Activated CD8-positive, alpha-beta T cell treated with anti-CD3 and anti-CD28 coated beads for 36 hours (primary cell): Measurements from ENCODE around the gene RASEF. TPM values are rescaled to one million over a fixed set of nuclear protein-coding genes. Genes with fewer than 3 reads are reported as not detected.

Experiments used
- ATAC-seq: fragments of 200-7000 bp; cut with Tn5 transposase; one replicate; pipeline ENCODE4 v1.10.0; 2021; ENCODE audit warnings: mild to moderate bottlenecking, moderate library complexity
- CTCF ChIA-PET: fragments of 350-600 bp; sonication (Branson Sonifier 250); formaldehyde crosslinking; loops from one replicate; lab custom pipeline; 2021; ENCODE audit warnings: antibody characterized with exemption; lab: Charles Lee
- POLR2A ChIA-PET: fragments of 350-600 bp; sonication (Branson Sonifier 250); formaldehyde crosslinking; loops from one replicate; lab custom pipeline; 2021; ENCODE audit warnings: antibody characterized with exemption; lab: Charles Lee
- DNase-seq: peaks from one replicate; pipeline ENCODE4 v3.0.0-alpha.2; 2020
- H3K27ac Mint-ChIP-seq: one replicate; pipeline ENCODE4 v1.8.0; 2021; ENCODE audit warnings: mild to moderate bottlenecking, mixed read lengths
- H3K27me3 Mint-ChIP-seq: one replicate; pipeline ENCODE4 v1.8.0; 2021; ENCODE audit warnings: mixed read lengths
- H3K36me3 Mint-ChIP-seq: one replicate; pipeline ENCODE4 v1.8.0; 2021; ENCODE audit warnings: low read depth, mixed read lengths
- H3K4me1 Mint-ChIP-seq: one replicate; pipeline ENCODE4 v1.8.0; 2021; ENCODE audit warnings: low read depth, mixed read lengths
- H3K4me3 Mint-ChIP-seq: one replicate; pipeline ENCODE4 v1.8.0; 2021; ENCODE audit warnings: mild to moderate bottlenecking, moderate library complexity, mixed read lengths
- H3K9me3 Mint-ChIP-seq: one replicate; pipeline ENCODE4 v1.8.0; 2021; ENCODE audit warnings: mixed read lengths
- CTCF ChIP-seq: fragments of 200-600 bp; IDR thresholded peaks from one replicate; pipeline ENCODE4 v1.8.0; 2022; ENCODE audit warnings: antibody characterized with exemption, mild to moderate bottlenecking
- intact Hi-C: fragments of 100-400 bp; cut with micrococcal nuclease; formaldehyde crosslinking; loops from one replicate; pipeline ENCODE4 v1.10.0; 2022
- total RNA-seq, 2 experiments: library from RNA; stranded (reverse); gene quantifications; one replicate each; pipeline ENCODE4 v1.2.3, GENCODE V29; 2021

RASEF gene
- total RNA-seq, 2 experiments from 2014 or later = not detected

DNA sequence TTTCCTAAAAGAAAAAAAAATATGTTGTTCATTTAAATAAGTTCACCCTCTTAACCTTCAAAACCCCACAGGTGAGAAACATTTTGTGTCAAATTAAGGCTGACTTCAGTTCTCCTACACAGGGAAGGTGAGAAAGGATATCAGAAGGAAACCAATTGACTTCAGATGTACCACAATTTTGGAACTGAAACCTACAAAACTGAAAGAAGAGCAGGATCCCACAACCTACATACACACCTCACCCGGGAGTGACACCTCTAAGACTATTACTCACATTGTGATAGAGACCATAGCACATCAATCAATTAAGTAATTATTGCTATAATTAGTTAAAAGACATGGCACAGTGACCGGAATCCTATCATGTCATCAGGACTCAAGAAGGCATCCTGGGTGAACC, 47.0 kb downstream of the RASEF start:
- POLR2A ChIA-PET = no interaction called here

DNA sequence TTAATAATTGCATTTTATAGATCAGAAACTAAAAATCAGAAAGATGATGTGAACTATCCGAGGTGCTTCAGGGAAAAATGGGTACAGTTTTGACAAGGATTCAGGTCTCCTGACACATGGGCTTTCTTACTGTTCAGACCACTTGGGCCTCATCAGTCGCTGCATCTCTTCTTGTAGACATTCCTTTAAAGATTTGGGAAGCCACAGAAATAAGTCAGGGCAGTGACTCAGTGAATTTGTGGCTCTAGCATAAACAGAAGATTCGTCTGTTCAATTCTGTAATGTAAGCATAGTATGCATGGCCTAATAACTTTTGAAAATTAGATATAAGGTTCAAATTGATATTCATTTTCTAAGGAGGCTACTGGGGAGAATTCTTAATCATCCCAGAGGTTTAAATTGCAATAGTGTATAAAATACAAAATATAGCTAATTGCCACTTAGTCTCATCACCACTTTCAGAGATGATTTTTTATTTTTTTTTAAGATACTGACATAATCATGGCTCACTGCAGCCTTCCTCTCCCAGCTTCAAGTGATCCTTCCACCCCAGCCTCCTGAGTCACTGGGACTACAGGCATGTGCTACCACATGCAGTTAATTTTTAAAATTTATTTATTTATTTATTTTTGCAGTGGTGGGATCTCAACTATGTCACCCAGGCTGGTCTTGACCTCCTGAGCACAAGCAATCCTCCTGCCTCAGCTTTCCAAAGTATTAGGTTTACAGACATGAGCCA, 48.9 kb downstream of the RASEF start:
- H3K9me3 Mint-ChIP-seq = peaks cover 2% of the 10 kb centered on the region
- ATAC-seq (no peak), DNase-seq (no peak)
- intact Hi-C loops = no loop called here
- peaks cover 6% of the 10 kb centered on the region for H3K4me1 Mint-ChIP-seq
- POLR2A ChIA-PET = no interaction called here
- H3K4me3 Mint-ChIP-seq = no peak overlapping the region
- no peak for TF ChIP-seq CTCF
- H3K27ac Mint-ChIP-seq = no peak overlapping the region
- CTCF ChIA-PET = no interaction called here
- no peaks in the 10 kb centered on the region for H3K36me3 Mint-ChIP-seq
- peaks cover 5% of the 10 kb centered on the region for H3K27me3 Mint-ChIP-seq

More for the DNA sequence above, 47.0 kb downstream of the RASEF start:
- peaks cover 5% of the 10 kb centered on the region for H3K27me3 Mint-ChIP-seq
- intact Hi-C loops = no loop called here
- CTCF ChIA-PET = no interaction called here
- no peak for TF ChIP-seq CTCF
- H3K9me3 Mint-ChIP-seq = peaks cover 2% of the 10 kb centered on the region
- H3K4me3 Mint-ChIP-seq = no peak overlapping the region
- no peaks in the 10 kb centered on the region for H3K36me3 Mint-ChIP-seq
- DNase-seq = no peak
- no peak for ATAC-seq
- peaks cover 6% of the 10 kb centered on the region for H3K4me1 Mint-ChIP-seq
- H3K27ac Mint-ChIP-seq = no peak overlapping the region

DNA sequence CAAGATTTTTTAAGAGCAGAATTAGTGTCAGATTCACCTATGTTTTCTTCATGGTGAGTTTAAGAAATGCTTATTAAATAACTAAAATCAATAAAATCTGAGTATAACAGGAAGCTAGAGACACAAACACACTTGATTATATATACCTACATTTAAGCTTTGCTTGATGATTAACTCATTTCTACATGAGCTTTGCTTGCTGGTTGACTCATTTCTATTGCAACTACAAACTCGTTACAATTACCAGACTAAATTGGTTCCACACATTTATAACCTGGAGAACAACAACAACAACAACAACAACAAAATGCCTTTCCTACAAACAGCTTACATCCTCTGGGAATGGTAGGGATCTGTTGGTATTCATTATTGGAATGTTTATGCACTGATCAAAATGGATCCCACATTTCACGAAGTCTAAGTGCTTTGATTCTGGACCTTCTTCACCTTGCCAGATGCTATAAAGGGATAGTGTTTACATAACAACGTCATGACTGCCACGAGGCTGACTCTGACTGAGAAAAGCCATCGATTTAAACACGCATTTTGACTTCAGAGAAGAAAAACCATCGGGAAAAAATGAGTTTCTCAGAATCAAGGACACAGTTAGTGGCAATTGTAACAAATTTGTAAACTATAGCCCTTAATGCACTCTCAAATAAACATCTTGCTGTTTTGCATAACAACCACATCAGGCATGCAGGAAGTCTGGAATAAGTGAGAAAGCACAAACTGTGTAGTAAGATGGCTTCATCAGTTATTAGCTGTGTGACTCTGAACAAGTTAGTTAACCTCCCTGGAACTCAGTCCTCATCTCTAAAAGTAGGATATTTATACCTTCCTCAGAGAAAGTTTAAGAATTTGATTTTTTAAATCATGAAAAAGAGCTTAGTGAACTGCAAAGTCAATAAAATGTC, 49.8 kb downstream of the RASEF start:
- POLR2A ChIA-PET = no interaction called here
- DNase-seq (no peak), ATAC-seq (no peak)
- Mint-ChIP-seq H3K4me1 (peaks cover 6% of the 10 kb centered on the region), H3K9me3 (peaks cover 2% of the 10 kb centered on the region), H3K27ac (no peak overlapping the region), H3K4me3 (no peak overlapping the region), H3K27me3 (peaks cover 5% of the 10 kb centered on the region), H3K36me3 (no peaks in the 10 kb centered on the region)
- intact Hi-C loops = no loop called here
- CTCF ChIA-PET = no interaction called here
- no peak for TF ChIP-seq CTCF

- peaks cover 6% of the 10 kb centered on the region for H3K4me1 Mint-ChIP-seq
- ATAC-seq (no peak), DNase-seq (no peak)
- H3K36me3 Mint-ChIP-seq = no peaks in the 10 kb centered on the region
- ChIA-PET CTCF (no interaction called here), POLR2A (no interaction called here)
- no peaks in the 10 kb centered on the region for H3K9me3 Mint-ChIP-seq
- intact Hi-C loops = no loop called here
- no peak for TF ChIP-seq CTCF
- H3K27me3 Mint-ChIP-seq = peaks cover 10% of the 10 kb centered on the region
- H3K27ac Mint-ChIP-seq = no peak overlapping the region
- H3K4me3 Mint-ChIP-seq = no peak overlapping the region
Measured at GRCh38 chr9:83012168-83012921, 50.6 kb downstream of the RASEF start.
